Esophagus squamous epithelium (tissue), 4 donors: ENCODE data around the gene CLPSL2.

ENCODE experiments used
- POLR2A ChIP-seq, 4 donors: fragments of 450-650 bp; IDR thresholded peaks; one replicate each; pipeline ENCODE4 v1.6.1; 2017; ENCODE audit warnings: antibody characterized with exemption in 4 of 4, mild to moderate bottlenecking in 4 of 4, moderate library complexity in 3 of 4
- TF ChIP-seq, protein P1 (sequence below), 6 experiments: fragments of 450-650 bp in 4 of 6; fragments of 200-600 bp in 2 of 6; sonication (generic) in 2 of 6; IDR thresholded peaks; one replicate each; pipeline ENCODE4 v1.5.1; 2016 to 2019; ENCODE audit warnings: antibody characterized with exemption in 6 of 6, mild to moderate bottlenecking in 4 of 6, moderate library complexity in 4 of 6

DNA sequence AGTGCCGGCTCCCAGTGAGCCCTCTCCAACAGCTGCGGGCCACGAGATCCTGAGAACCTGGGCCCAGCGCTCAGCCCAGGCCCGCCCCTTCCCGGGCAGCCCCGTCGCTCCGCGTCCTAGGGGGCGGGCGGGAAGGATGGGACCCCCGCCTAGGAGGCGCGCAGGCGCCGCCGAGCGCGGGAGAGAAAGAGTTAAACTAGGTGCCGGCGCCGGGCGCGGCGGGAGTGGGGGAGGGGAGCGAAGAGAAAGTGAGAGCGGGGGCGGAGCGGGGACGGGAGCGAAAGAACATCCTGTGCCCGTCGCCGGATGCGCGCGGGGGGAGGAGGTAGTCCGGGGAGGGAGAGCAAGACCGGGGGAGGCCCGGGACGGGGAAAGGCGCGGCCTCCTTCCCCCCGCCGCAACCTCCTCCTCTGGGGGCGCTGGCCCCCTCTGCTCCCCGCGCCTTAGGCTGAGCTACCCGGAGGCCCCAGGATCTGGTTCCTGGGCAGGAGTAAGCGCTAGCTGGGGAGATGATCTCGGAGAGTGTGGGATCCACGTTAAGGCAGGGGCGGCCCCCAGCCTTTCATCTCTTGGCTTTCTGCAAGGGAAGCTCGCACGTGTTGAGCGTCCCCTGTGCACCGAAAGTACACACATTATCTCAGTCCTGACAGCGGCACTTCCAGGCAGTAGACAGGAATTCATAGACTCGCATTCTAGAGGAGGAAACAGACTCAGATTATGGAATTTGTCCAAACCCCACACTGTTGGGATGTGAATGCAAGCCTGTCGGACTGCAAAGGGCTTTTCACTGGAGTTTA lies 44.5 kb upstream of the CLPSL2 start:
- peak in 3 of 4 donors; percentile 6 to 68 (median 63) for TF ChIP-seq POLR2A (IDR thresholded peaks at IDR 0.05)
- TF ChIP-seq, protein P1, sequence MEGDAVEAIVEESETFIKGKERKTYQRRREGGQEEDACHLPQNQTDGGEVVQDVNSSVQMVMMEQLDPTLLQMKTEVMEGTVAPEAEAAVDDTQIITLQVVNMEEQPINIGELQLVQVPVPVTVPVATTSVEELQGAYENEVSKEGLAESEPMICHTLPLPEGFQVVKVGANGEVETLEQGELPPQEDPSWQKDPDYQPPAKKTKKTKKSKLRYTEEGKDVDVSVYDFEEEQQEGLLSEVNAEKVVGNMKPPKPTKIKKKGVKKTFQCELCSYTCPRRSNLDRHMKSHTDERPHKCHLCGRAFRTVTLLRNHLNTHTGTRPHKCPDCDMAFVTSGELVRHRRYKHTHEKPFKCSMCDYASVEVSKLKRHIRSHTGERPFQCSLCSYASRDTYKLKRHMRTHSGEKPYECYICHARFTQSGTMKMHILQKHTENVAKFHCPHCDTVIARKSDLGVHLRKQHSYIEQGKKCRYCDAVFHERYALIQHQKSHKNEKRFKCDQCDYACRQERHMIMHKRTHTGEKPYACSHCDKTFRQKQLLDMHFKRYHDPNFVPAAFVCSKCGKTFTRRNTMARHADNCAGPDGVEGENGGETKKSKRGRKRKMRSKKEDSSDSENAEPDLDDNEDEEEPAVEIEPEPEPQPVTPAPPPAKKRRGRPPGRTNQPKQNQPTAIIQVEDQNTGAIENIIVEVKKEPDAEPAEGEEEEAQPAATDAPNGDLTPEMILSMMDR (IDR thresholded peaks at IDR 0.05) = peak in 3 of 6 experiments; percentile 7 to 18 (median 16)
